HepG2 (cell line): ENCODE data around the gene FAHD2A. TPM values are rescaled to one million over a fixed set of nuclear protein-coding genes. Genes with fewer than 3 reads are reported as not detected.
A peak's percentile ranks its signal among the peaks of the same experiment; 100 is the strongest.

Experiments
- HDAC6 ChIP-seq: fragments of 200-600 bp; sonication (generic); IDR thresholded peaks from 2 replicates; pipeline ENCODE4 v1.7.0; 2017; ENCODE audit warnings: mild to moderate bottlenecking, antibody characterized with exemption, low read length, low read depth
- HIVEP1 ChIP-seq: sonication (generic); formaldehyde crosslinking; IDR thresholded peaks from 2 replicates; pipeline ENCODE4 v1.4.0; 2020; ENCODE audit warnings: mild to moderate bottlenecking, missing genetic modification reagents
- MTA1 ChIP-seq: sonication (generic); formaldehyde crosslinking; IDR thresholded peaks from 2 replicates; pipeline ENCODE4 v1.4.0; 2020; ENCODE audit warnings: missing genetic modification reagents, mild to moderate bottlenecking, borderline replicate concordance
- NFKB2 ChIP-seq: sonication (generic); formaldehyde crosslinking; IDR thresholded peaks from 2 replicates; pipeline ENCODE4 v1.4.0; 2020; ENCODE audit warnings: missing genetic modification reagents, borderline replicate concordance
- NR2F2 ChIP-seq: IDR thresholded peaks from 2 replicates; pipeline ENCODE4 v1.6.1; 2012; ENCODE audit warnings: low read depth, inconsistent platforms, borderline replicate concordance
- RARA ChIP-seq: IDR thresholded peaks from 2 replicates; pipeline ENCODE4 v1.6.1; 2016; ENCODE audit warnings: missing genetic modification reagents, missing compliant biosample characterization
- RNF2 ChIP-seq: fragments of 450-650 bp; conservative IDR thresholded peaks from 2 replicates; pipeline ENCODE4 v1.6.1; 2016; ENCODE audit warnings: low read depth
- RXRB ChIP-seq: IDR thresholded peaks from 2 replicates; pipeline ENCODE4 v1.6.1; 2016; ENCODE audit warnings: borderline replicate concordance, missing genetic modification reagents, missing compliant biosample characterization
- SKI ChIP-seq: fragments of 450-650 bp; IDR thresholded peaks from one replicate; pipeline ENCODE4 v1.6.1; 2018; ENCODE audit warnings: mild to moderate bottlenecking; ENCODE audit not compliant: partially characterized antibody
- TOPORS ChIP-seq: sonication (generic); formaldehyde crosslinking; IDR thresholded peaks from 2 replicates; pipeline ENCODE4 v1.8.0; 2023; ENCODE audit warnings: mild to moderate bottlenecking, missing genetic modification reagents
- ZMYM4 ChIP-seq: sonication (generic); formaldehyde crosslinking; IDR thresholded peaks from 2 replicates; pipeline ENCODE4 v1.8.1; 2023; ENCODE audit warnings: mild to moderate bottlenecking, missing genetic modification reagents
- ZSCAN25 ChIP-seq: sonication (generic); formaldehyde crosslinking; IDR thresholded peaks from 2 replicates; pipeline ENCODE4 v1.8.0; 2022; ENCODE audit warnings: mild to moderate bottlenecking, missing genetic modification reagents
- polyA plus RNA-seq, 8 experiments: library from polyadenylated mRNA; depleted of rRNA in 3 of 8; stranded (reverse) in 7 of 8; unstranded in 1 of 8; fragments of >200 nt; fragmentation: Illumina TruSeq in 4 of 8; extraction: Trizol in 4 of 8; gene quantifications; 2 replicates each; pipeline versions ENCODE4 v1.2.1 to v1.2.3, GENCODE V29; 2011 to 2016; ENCODE audit warnings: low read depth in 4 of 8, missing spikeins in 1 of 8, mixed read lengths in 1 of 8; ENCODE audit not compliant: insufficient read depth in 1 of 8
- total RNA-seq, 5 experiments: library from RNA; depleted of rRNA; stranded (reverse); fragments of >200 nt; fragmentation: Illumina TruSeq; extraction: Trizol; gene quantifications; 2 replicates each; pipeline ENCODE4 v1.2.3, GENCODE V29; 2016; ENCODE audit warnings: low read depth in 1 of 5
- TF ChIP-seq, protein P1 (sequence below): sonication (generic); formaldehyde crosslinking; IDR thresholded peaks from 2 replicates; pipeline ENCODE4 v1.5.0; 2020; ENCODE audit warnings: mild to moderate bottlenecking, missing genetic modification reagents, borderline replicate concordance
- TF ChIP-seq, protein P2 (sequence below): sonication (generic); formaldehyde crosslinking; IDR thresholded peaks from 2 replicates; pipeline ENCODE4 v1.5.1; 2020; ENCODE audit warnings: mild to moderate bottlenecking, missing genetic modification reagents, moderate library complexity
- TF ChIP-seq, protein P3 (sequence below): sonication (generic); formaldehyde crosslinking; IDR thresholded peaks from 2 replicates; pipeline ENCODE4 v1.5.0; 2020; ENCODE audit warnings: mild to moderate bottlenecking, missing genetic modification reagents, moderate library complexity
- TF ChIP-seq, protein P4 (sequence below): sonication (generic); formaldehyde crosslinking; IDR thresholded peaks from 2 replicates; pipeline ENCODE4 v1.4.0; 2020; ENCODE audit warnings: missing genetic modification reagents, borderline replicate concordance
- TF ChIP-seq, protein P5 (sequence below): sonication (generic); IDR thresholded peaks from 2 replicates; pipeline ENCODE4 v1.6.1; 2016; ENCODE audit warnings: low read depth, borderline replicate concordance

The FAHD2A gene
- total and polyA plus RNA-seq, 2 of the 13 experiments (the other 11 are each of a cell fraction or from before 2014, with no cell fraction given), result 34.0 to 44.2 TPM

DNA sequence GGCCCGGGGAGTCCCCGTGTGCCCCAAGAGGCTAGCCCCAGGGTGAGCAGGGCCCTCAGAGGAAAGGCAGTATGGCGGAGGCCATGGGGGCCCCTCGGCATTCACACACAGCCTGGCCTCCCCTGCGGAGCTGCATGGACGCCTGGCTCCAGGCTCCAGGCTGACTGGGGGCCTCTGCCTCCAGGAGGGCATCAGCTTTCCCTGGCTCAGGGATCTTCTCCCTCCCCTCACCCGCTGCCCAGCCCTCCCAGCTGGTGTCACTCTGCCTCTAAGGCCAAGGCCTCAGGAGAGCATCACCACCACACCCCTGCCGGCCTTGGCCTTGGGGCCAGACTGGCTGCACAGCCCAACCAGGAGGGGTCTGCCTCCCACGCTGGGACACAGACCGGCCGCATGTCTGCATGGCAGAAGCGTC, 16.9 kb upstream of the FAHD2A start (continued):
- TF ChIP-seq, protein P1, sequence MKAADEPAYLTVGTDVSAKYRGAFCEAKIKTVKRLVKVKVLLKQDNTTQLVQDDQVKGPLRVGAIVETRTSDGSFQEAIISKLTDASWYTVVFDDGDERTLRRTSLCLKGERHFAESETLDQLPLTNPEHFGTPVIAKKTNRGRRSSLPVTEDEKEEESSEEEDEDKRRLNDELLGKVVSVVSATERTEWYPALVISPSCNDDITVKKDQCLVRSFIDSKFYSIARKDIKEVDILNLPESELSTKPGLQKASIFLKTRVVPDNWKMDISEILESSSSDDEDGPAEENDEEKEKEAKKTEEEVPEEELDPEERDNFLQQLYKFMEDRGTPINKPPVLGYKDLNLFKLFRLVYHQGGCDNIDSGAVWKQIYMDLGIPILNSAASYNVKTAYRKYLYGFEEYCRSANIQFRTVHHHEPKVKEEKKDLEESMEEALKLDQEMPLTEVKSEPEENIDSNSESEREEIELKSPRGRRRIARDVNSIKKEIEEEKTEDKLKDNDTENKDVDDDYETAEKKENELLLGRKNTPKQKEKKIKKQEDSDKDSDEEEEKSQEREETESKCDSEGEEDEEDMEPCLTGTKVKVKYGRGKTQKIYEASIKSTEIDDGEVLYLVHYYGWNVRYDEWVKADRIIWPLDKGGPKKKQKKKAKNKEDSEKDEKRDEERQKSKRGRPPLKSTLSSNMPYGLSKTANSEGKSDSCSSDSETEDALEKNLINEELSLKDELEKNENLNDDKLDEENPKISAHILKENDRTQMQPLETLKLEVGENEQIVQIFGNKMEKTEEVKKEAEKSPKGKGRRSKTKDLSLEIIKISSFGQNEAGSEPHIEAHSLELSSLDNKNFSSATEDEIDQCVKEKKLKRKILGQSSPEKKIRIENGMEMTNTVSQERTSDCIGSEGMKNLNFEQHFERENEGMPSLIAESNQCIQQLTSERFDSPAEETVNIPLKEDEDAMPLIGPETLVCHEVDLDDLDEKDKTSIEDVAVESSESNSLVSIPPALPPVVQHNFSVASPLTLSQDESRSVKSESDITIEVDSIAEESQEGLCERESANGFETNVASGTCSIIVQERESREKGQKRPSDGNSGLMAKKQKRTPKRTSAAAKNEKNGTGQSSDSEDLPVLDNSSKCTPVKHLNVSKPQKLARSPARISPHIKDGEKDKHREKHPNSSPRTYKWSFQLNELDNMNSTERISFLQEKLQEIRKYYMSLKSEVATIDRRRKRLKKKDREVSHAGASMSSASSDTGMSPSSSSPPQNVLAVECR (CRISPR knock-in tag), result peak; percentile 37; the same call in 1 of the 2 replicates
- 0 out of 2 replicates have a peak, but pooled peaks have one; percentile 17 for TF ChIP-seq HIVEP1 (CRISPR knock-in tag)
- TF ChIP-seq NFKB2 (CRISPR knock-in tag), result 0 out of 2 replicates have a peak, but pooled peaks have one; percentile 12
- TF ChIP-seq MTA1 (CRISPR knock-in tag), result peak; percentile 76; the same call in 1 of the 2 replicates
- TF ChIP-seq RXRB (CRISPR knock-in tag), result 0 out of 2 replicates have a peak, but pooled peaks have one; percentile 17
- peak; percentile 99 for TF ChIP-seq ZSCAN25 (CRISPR knock-in tag)
- TF ChIP-seq SKI, result peak; percentile 84
- TF ChIP-seq RNF2, result no peak
- TF ChIP-seq HDAC6, result no peak
- TF ChIP-seq, protein P2, sequence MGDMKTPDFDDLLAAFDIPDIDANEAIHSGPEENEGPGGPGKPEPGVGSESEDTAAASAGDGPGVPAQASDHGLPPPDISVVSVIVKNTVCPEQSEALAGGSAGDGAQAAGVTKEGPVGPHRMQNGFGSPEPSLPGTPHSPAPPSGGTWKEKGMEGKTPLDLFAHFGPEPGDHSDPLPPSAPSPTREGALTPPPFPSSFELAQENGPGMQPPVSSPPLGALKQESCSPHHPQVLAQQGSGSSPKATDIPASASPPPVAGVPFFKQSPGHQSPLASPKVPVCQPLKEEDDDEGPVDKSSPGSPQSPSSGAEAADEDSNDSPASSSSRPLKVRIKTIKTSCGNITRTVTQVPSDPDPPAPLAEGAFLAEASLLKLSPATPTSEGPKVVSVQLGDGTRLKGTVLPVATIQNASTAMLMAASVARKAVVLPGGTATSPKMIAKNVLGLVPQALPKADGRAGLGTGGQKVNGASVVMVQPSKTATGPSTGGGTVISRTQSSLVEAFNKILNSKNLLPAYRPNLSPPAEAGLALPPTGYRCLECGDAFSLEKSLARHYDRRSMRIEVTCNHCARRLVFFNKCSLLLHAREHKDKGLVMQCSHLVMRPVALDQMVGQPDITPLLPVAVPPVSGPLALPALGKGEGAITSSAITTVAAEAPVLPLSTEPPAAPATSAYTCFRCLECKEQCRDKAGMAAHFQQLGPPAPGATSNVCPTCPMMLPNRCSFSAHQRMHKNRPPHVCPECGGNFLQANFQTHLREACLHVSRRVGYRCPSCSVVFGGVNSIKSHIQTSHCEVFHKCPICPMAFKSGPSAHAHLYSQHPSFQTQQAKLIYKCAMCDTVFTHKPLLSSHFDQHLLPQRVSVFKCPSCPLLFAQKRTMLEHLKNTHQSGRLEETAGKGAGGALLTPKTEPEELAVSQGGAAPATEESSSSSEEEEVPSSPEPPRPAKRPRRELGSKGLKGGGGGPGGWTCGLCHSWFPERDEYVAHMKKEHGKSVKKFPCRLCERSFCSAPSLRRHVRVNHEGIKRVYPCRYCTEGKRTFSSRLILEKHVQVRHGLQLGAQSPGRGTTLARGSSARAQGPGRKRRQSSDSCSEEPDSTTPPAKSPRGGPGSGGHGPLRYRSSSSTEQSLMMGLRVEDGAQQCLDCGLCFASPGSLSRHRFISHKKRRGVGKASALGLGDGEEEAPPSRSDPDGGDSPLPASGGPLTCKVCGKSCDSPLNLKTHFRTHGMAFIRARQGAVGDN (CRISPR knock-in tag), result peak; percentile 26; the same call in 1 of the 2 replicates
- TF ChIP-seq, protein P3, sequence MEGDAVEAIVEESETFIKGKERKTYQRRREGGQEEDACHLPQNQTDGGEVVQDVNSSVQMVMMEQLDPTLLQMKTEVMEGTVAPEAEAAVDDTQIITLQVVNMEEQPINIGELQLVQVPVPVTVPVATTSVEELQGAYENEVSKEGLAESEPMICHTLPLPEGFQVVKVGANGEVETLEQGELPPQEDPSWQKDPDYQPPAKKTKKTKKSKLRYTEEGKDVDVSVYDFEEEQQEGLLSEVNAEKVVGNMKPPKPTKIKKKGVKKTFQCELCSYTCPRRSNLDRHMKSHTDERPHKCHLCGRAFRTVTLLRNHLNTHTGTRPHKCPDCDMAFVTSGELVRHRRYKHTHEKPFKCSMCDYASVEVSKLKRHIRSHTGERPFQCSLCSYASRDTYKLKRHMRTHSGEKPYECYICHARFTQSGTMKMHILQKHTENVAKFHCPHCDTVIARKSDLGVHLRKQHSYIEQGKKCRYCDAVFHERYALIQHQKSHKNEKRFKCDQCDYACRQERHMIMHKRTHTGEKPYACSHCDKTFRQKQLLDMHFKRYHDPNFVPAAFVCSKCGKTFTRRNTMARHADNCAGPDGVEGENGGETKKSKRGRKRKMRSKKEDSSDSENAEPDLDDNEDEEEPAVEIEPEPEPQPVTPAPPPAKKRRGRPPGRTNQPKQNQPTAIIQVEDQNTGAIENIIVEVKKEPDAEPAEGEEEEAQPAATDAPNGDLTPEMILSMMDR (CRISPR knock-in tag), result peak; percentile 26; the same call in 1 of the 2 replicates
- 0 out of 2 replicates have a peak, but pooled peaks have one; percentile 52 for TF ChIP-seq TOPORS (CRISPR knock-in tag)
- TF ChIP-seq RARA (CRISPR knock-in tag), result peak; percentile 75
- peak; percentile 43; the same call in 1 of the 2 replicates for TF ChIP-seq ZMYM4 (CRISPR knock-in tag)
- TF ChIP-seq, protein P4, sequence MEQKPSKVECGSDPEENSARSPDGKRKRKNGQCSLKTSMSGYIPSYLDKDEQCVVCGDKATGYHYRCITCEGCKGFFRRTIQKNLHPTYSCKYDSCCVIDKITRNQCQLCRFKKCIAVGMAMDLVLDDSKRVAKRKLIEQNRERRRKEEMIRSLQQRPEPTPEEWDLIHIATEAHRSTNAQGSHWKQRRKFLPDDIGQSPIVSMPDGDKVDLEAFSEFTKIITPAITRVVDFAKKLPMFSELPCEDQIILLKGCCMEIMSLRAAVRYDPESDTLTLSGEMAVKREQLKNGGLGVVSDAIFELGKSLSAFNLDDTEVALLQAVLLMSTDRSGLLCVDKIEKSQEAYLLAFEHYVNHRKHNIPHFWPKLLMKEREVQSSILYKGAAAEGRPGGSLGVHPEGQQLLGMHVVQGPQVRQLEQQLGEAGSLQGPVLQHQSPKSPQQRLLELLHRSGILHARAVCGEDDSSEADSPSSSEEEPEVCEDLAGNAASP (CRISPR knock-in tag), result peak; percentile 76; the same call in 1 of the 2 replicates
- TF ChIP-seq, protein P5, sequence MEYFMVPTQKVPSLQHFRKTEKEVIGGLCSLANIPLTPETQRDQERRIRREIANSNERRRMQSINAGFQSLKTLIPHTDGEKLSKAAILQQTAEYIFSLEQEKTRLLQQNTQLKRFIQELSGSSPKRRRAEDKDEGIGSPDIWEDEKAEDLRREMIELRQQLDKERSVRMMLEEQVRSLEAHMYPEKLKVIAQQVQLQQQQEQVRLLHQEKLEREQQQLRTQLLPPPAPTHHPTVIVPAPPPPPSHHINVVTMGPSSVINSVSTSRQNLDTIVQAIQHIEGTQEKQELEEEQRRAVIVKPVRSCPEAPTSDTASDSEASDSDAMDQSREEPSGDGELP, result peak; percentile 65; the same call in 1 of the 2 replicates
- TF ChIP-seq NR2F2, result 0 out of 2 replicates have a peak, but pooled peaks have one; percentile 19
